HG03457 (cell line): ENCODE measurements around the gene EZR.

ENCODE experiments used
- ATAC-seq: cut with Tn5 transposase; IDR thresholded peaks from one replicate; pipeline ENCODE4 v1.9.1; 2021; ENCODE audit warnings: moderate number of reproducible peaks; ENCODE audit not compliant: unreplicated experiment

EZR gene

GRCh38 chr6:158780246-158780884 lies 38.8 kb downstream of the EZR start:
- ATAC-seq: no peak

GRCh38 chr6:158778005-158778527 lies 41.1 kb downstream of the EZR start:
- no peak for ATAC-seq

DNA sequence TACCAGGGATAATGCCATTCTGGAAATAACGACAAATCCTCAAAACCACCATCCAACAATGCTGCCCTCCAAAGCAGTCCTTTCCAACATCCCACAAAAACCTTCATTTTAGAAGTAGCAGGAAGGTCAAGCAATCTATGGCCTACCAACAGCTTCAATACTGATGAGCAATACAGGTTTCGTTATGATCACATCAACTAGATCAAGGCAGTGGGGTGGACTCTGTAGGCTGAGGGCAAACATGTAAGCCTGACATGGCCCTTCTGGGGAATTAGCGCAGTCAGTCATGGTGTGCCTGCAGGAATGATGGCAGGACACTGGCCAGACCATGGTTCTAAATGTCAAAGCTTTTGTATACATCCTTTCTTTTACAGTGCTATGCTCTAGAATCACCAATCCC lies 41.7 kb downstream of the EZR start:
- ATAC-seq: no peak

DNA sequence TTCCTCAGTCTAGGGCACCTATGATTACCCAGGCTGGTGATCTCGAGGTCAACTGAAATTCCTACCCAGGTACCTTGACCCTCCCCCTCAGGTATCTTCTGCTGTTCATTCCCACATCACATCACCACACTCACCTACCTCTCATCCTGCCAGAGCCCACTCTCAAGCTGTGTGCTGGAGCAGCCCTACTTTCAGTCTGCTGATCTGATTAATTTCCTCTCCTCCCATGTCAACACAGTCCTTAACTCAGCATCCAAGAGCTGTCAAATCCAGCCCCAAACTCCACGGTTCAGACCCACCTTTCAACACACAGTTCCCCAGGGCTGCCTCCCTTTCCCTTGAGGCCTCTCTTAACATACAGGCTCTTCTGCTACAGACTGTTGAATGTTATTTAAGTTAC lies 42.4 kb downstream of the EZR start:
- ATAC-seq: no peak

GRCh38 chr6:158775832-158776231 lies 43.3 kb downstream of the EZR start:
- ATAC-seq: no peak

DNA sequence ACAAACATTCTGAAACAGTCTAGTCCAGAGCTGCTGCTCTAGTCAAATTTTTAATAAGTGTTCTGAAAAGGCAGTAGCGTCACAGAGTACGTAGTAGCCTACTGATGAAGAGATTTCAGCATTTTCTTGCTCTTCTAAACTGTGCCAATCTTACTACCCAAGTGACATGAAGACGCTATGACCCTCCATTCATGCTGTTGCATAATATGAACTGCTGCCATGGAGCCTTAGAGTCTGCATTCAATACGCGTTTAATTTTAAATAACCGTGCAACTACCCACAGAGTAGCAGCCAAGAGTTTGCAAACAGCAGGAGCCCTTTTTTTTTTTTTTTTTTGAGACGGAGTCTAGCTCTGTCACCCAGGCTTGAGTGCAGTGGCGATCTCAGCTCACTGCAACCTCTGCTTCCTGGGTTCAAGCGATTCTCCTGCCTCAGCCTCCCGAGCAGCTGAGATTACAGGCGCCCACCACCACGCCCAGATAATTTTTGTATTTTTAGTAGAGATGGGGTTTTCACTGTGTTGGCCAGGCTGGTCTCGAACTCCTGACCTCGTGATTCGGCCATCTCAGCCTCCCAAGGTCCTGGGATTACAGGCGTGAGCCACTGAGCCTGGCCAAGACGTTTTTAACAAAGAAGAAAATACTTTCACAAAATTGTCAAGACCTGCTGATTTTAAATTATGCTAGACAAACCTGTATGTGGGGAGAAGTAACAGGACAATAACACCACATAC lies 44.3 kb downstream of the EZR start:
- no peak for ATAC-seq

GRCh38 chr6:158773581-158774449 lies 45.4 kb downstream of the EZR start:
- ATAC-seq: no peak

- ATAC-seq: no peak
Measured at GRCh38 chr6:158772851-158773371, 46.3 kb downstream of the EZR start.

GRCh38 chr6:158772172-158772571 lies 47.0 kb downstream of the EZR start:
- no peak for ATAC-seq

DNA sequence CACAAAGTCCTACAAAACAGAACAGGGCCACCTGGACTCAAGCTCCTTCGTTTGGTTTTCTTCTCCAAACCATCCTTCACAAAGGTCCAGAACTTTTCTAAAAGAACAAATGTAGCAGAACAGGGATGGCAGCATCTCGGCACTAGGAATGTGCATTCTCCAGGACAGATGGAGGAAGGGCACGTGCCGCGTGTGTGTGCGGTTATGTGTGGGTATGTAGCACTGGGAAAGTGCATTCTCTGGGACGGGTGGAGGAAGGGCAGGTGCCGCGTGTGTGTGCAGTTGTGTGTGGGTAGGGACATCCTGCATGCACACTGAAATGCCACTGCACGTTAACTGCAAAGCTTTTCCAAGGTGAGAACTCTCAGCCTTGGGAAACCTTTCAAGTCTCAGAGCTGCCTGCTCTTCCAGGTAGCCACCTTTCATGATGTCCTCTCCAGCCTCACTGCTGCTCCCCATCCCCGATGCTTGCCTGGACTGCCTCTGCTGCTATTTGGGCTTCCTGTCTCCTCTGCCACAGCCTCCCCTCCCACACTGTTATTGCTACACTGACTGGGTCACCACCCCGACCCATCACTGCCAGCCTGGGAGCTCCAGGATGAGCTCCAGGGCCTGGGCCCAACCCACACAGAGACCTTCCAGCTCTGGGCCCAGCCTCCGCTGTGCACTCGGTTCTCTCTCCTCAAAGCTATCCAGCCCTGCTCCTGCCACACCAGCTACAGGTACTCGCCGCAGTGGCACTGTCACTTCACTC lies 47.6 kb downstream of the EZR start:
- ATAC-seq: no peak

DNA sequence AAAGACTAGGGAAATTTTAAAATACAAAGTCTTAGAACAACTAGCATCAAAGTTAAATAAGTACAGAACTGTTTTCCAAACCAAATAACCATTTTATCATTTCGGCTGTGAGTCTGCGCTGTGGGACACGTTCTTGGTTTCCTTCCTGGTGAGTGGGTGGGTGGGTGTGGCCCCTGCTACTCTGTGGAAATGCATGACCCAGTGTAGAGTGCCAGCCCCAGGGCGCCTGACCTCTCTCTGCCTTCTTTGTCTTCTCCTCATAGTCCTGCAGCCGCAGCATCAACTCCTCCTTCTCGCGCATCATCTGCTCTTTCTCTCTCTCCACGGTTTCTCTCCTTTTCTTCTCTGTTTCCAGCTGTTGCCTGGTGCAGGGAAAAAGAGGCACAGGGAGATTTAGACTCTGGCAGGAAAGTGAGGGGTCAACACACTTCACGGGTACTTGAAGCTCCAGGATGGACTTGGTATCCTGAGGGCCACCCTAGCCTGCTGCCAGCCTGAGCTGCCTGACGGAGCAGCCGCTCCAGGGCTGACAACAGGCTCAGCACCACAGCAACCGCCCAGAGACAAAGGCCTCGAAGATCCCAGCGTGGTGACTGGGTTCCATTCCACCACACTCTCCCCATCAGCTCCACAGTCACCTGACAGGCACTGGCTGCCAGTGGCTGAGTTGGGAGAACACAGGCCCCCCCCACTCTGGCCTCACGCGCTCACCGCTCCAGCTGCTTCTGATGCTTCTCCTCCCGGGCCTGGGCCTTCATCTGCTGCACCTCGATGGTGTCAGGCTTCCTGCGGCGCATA lies 48.4 kb downstream of the EZR start:
- ATAC-seq: no peak

DNA sequence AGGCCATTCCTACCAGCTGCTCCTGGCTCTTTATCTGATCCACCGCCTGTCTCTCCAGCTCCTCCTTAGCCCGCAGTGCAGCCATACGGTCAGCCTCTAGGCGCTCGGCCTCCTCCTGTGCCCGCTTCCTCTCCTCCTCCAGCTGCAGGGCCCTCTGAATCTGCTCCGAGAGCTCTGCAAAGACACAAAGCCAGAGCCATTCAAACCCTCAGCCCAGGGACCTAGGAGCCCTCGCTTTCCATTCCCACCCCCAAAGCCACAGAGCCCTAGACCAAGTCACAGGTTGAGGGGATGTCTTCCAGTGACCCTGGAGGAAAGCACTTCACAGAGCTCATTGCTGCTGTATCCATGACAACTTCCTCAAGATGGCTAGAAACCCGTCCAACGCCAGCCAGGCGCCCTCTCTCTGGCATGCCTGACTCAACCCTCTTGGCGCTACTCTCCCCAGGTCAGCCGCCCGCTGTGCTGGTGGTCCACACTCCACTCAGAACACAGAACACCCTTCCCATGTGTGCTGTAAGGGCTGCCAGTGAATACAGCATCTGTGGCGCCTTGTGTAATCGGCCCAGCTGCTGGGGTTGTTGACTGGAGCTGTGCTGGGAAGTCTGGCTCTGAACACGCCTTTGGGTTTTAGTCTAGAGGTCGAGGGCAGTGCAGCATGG lies 49.3 kb downstream of the EZR start:
- no peak for ATAC-seq

DNA sequence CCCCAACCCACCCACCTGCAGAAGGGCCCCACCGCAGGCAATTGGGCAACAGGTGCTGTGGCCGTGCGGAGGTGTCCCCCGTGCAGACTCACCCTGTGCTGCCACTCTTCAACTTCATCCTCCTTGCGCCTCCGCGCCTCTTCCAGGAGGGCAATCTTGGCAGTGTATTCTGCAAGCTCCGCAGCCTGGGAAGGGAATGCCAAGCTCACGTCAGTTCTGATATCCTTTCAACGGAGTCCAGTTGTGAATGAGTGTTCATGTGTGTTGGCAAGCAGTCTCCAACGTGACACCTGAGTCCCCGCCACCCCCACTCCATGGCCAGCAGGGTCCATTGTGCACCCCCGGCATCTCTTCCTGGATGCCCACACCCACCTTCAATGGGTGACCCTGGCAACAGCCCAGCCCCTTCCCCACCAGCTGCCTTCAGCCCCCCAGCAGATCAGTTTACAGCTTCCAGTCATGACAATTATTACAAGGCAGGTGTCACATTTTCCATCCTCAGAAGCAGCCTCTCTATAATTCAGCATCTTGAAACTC lies 49.9 kb downstream of the EZR start:
- ATAC-seq: no peak

GRCh38 chr6:158768436-158768835 lies 50.7 kb downstream of the EZR start:
- no peak for ATAC-seq

- ATAC-seq: no peak
Measured at GRCh38 chr6:158767709-158768108, 51.5 kb downstream of the EZR start.

DNA sequence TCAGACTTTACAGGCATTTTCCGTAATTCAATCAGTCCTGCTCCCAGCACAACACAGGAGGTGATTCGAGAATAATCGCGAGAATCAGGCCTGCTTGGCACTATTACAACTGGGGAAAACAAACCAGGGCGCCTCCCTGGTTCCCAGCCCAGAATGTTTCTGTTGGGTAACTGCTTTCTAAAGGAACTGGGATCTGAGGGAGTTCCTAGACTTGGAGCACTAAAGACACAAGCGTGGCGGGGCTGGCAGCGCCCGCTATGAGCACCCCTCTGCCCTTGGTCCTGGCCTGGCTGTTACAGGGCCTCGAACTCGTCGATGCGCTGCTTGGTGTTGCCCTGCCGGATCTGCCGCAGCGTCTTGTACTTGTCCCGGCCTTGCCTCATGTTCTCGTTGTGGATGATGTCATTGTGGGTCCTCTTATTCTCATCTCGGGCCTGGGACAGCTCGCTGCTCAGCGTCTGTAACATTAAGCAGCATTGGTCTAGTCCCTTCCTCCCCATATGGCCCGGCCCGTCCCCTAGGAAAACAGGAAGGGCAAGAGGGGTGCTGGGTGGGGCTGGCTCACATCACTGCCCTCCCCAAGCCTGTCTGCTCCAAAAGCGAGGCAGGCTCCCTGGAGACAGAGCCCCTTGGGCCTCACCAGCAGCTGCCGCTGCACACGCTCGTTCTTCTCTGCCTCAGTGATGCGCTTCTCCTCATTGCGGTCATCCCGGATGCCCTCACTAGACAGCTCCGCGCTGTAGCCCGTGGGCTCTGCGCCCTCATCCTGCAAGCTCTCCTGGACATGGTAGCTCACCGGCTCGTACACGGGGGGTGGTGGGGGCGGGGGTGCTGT lies 52.3 kb downstream of the EZR start:
- ATAC-seq: no peak

DNA sequence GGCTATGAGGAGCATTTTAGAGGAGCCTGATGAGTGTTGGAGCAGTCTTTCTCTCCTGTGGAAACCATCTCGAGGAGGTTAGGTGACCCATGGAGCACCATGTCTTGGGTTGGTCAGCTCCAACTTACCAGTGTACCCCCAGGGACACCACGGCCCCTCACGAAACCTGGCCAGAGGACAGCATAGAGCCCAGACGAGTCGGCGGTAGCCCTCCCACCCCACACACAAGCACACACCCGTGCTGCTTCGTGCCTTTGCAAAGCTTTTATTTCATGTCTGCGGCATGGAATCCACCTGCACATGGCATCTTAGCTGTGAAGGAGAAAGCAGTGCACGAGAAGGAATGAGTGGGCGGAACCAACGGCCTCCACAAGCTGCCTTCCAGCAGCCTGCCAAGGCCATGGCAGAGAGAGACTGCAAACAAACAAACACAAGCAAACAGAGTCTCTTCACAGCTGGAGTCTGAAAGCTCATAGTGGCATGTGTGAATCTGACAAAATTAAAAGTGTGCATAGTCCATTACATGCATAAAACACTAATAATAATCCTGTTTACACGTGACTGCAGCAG lies 53.6 kb downstream of the EZR start:
- ATAC-seq: no peak

- no peak for ATAC-seq
Measured at GRCh38 chr6:158764926-158765325, 54.2 kb downstream of the EZR start.
